Chondrocyte (in vitro differentiated cells): ENCODE data around the gene NDST3. TPM values are rescaled to one million over a fixed set of nuclear protein-coding genes. Genes with fewer than 3 reads are reported as not detected.

Source experiments
- DNase-seq: peaks from one replicate; pipeline ENCODE4 v3.0.0; 2021; ENCODE audit warnings: mixed read lengths, low spot score
- H3K27ac Mint-ChIP-seq: one replicate; pipeline ENCODE4 v1.8.0; 2021; ENCODE audit warnings: mild to moderate bottlenecking, moderate library complexity, mixed read lengths; ENCODE audit not compliant: unreplicated experiment
- H3K27me3 Mint-ChIP-seq: 2 replicates; pipeline ENCODE4 v1.8.0; 2021; ENCODE audit warnings: low read depth, mixed read lengths
- H3K36me3 Mint-ChIP-seq: 2 replicates; pipeline ENCODE4 v1.8.0; 2021; ENCODE audit warnings: low read depth, mixed read lengths
- H3K4me1 Mint-ChIP-seq: 2 replicates; pipeline ENCODE4 v1.8.0; 2021; ENCODE audit warnings: low read depth, mild to moderate bottlenecking, mixed read lengths
- H3K4me3 Mint-ChIP-seq: one replicate; pipeline ENCODE4 v1.8.0; 2021; ENCODE audit warnings: mild to moderate bottlenecking, moderate library complexity, mixed read lengths; ENCODE audit not compliant: unreplicated experiment
- H3K9me3 Mint-ChIP-seq: 2 replicates; pipeline ENCODE4 v1.8.0; 2021; ENCODE audit warnings: low read depth, mixed read lengths
- CTCF ChIP-seq: fragments of 200-600 bp; sonication (generic); IDR thresholded peaks from 2 replicates; pipeline ENCODE4 v1.5.0; 2021; ENCODE audit warnings: antibody characterized with exemption, mild to moderate bottlenecking, moderate library complexity
- total RNA-seq: library from RNA; stranded (reverse); gene quantifications from 3 replicates; pipeline ENCODE4 v1.2.1, GENCODE V29; 2021

NDST3 gene
- total RNA-seq, 1 donor from 2014 or later: 1.3 TPM

GRCh38 chr4:118113220-118113619 lies 78.9 kb downstream of the NDST3 start:
- TF ChIP-seq CTCF: no peak
- Mint-ChIP-seq H3K27ac (no peak overlapping the region), H3K4me1 (no peaks in the 10 kb centered on the region), H3K36me3 (no peaks in the 10 kb centered on the region), H3K4me3 (no peak overlapping the region), H3K9me3 (no peaks in the 10 kb centered on the region), H3K27me3 (no peaks in the 10 kb centered on the region)
- no peak for DNase-seq

- Mint-ChIP-seq H3K4me1 (no peaks in the 10 kb centered on the region), H3K4me3 (no peak overlapping the region), H3K27me3 (no peaks in the 10 kb centered on the region), H3K27ac (no peak overlapping the region), H3K36me3 (no peaks in the 10 kb centered on the region), H3K9me3 (no peaks in the 10 kb centered on the region)
- DNase-seq: no peak
- TF ChIP-seq CTCF: no peak
Observed at GRCh38 chr4:118114720-118115119, 80.4 kb downstream of the NDST3 start.

GRCh38 chr4:118120120-118120760 lies 86.0 kb downstream of the NDST3 start:
- Mint-ChIP-seq H3K4me1 (no peaks in the 10 kb centered on the region), H3K27me3 (no peaks in the 10 kb centered on the region), H3K9me3 (no peaks in the 10 kb centered on the region), H3K27ac (no peak overlapping the region), H3K4me3 (no peak overlapping the region), H3K36me3 (no peaks in the 10 kb centered on the region)
- no peak for DNase-seq
- no peak for TF ChIP-seq CTCF

GRCh38 chr4:118124997-118125396 lies 90.7 kb downstream of the NDST3 start:
- no peaks in the 10 kb centered on the region for H3K27me3 Mint-ChIP-seq
- peaks cover 2% of the 10 kb centered on the region for H3K36me3 Mint-ChIP-seq
- H3K4me1 Mint-ChIP-seq: no peaks in the 10 kb centered on the region
- TF ChIP-seq CTCF: no peak
- H3K9me3 Mint-ChIP-seq: peaks cover 17% of the 10 kb centered on the region
- no peak overlapping the region for H3K27ac Mint-ChIP-seq
- H3K4me3 Mint-ChIP-seq: no peak overlapping the region
- no peak for DNase-seq

- H3K27ac Mint-ChIP-seq: no peak overlapping the region
- H3K9me3 Mint-ChIP-seq: no peaks in the 10 kb centered on the region
- no peak for TF ChIP-seq CTCF
- no peaks in the 10 kb centered on the region for H3K4me1 Mint-ChIP-seq
- H3K4me3 Mint-ChIP-seq: no peak overlapping the region
- no peaks in the 10 kb centered on the region for H3K27me3 Mint-ChIP-seq
- DNase-seq: no peak
- no peaks in the 10 kb centered on the region for H3K36me3 Mint-ChIP-seq
Observed at GRCh38 chr4:118139241-118139640, 105.0 kb downstream of the NDST3 start.
